HepG2 (cell line): ENCODE results near the gene TMEM116. TPM values are rescaled to one million over a fixed set of nuclear protein-coding genes. Genes with fewer than 3 reads are reported as not detected.

Experiments
- ATAC-seq: fragments of 200-7000 bp; cut with Tn5 transposase; 3 replicates; pipeline ENCODE4 v1.9.1; 2020; ENCODE audit warnings: mild to moderate bottlenecking, moderate library complexity
- BruUV-seq: library from RNA; stranded (reverse); fragments of 400-500 nt; replicated peaks from 2 replicates; lab custom pipeline; 2021; lab: Mats Ljungman, UMichigan
- CTCF ChIA-PET: fragments of 300-600 bp; formaldehyde crosslinking; extraction: SDS; loops from one replicate; lab custom pipeline; 2021; ENCODE audit warnings: low total read pairs, inconsistent platforms, low intra/inter-chr PET ratio; lab: Yijun Ruan, JAX
- POLR2A ChIA-PET: fragments of 350-600 bp; sonication (Branson Sonifier 250); formaldehyde crosslinking; loops from one replicate; lab custom pipeline; 2020; ENCODE audit warnings: antibody characterized with exemption, inconsistent platforms; lab: Yijun Ruan, JAX
- DNase-seq: peaks from one replicate; pipeline ENCODE4 v3.0.0-alpha.2; 2015; ENCODE audit warnings: low spot score
- FAIRE-seq: peaks from 3 replicates; lab custom pipeline; 2011; peaks lifted over from hg19 to GRCh38; lab: Jason Lieb, UNC
- H2AFZ ChIP-seq: one replicate; pipeline ENCODE4 v1.6.1; 2011; ENCODE audit warnings: low read length, inconsistent platforms
- H3K27ac ChIP-seq: fragments of 300-600 bp; 3 replicates; pipeline ENCODE4 v1.8.0; 2011; ENCODE audit warnings: mixed run types, mild to moderate bottlenecking, mixed read lengths, low read length, inconsistent platforms; ENCODE audit not compliant: insufficient read depth; ENCODE audit errors: extremely low read length
- H3K27me3 ChIP-seq, 2 experiments: fragments of 200-600 bp in 1 of 2; 2 replicates in 1 of 2; 3 replicates in 1 of 2; pipeline versions ENCODE4 v1.6.0 to v1.8.0; 2011; ENCODE audit warnings: low read length in 2 of 2, mild to moderate bottlenecking in 2 of 2, moderate library complexity in 2 of 2, inconsistent platforms in 1 of 2; ENCODE audit not compliant: insufficient read depth in 2 of 2, control insufficient read depth in 1 of 2
- H3K36me3 ChIP-seq, 2 experiments: fragments of 200-600 bp in 1 of 2; replicated peaks in 1 of 2; 2 replicates in 1 of 2; 3 replicates in 1 of 2; pipeline versions ENCODE4 v1.5.1 to v1.8.0; 2011; ENCODE audit warnings: low read length in 2 of 2, inconsistent platforms in 1 of 2; ENCODE audit not compliant: insufficient read depth in 2 of 2, control insufficient read depth in 1 of 2
- H3K4me1 ChIP-seq: 2 replicates; pipeline ENCODE4 v1.5.1; 2012; ENCODE audit warnings: low read length, inconsistent platforms; ENCODE audit not compliant: insufficient read depth
- H3K4me2 ChIP-seq: 2 replicates; pipeline ENCODE4 v1.6.0; 2011; ENCODE audit warnings: low read depth, low read length, inconsistent platforms
- H3K4me3 ChIP-seq, 3 experiments: fragments of 200-600 bp in 1 of 3; sonication (generic), shearing (Covaris generic) in 1 of 3; replicated peaks in 1 of 3; 2 replicates each; pipeline ENCODE4 v1.5.1; 2011 to 2016; ENCODE audit warnings: low read length in 3 of 3, inconsistent platforms in 2 of 3, low read depth in 2 of 3, mild to moderate bottlenecking in 2 of 3, control low read depth in 1 of 3, mixed read lengths in 1 of 3; ENCODE audit not compliant: insufficient read depth in 1 of 3
- H3K79me2 ChIP-seq: one replicate; pipeline ENCODE4 v1.6.1; 2011; ENCODE audit warnings: low read length, inconsistent platforms; ENCODE audit not compliant: insufficient read depth
- H3K9ac ChIP-seq: 2 replicates; pipeline ENCODE4 v1.6.0; 2011; ENCODE audit warnings: mild to moderate bottlenecking, low read depth, low read length, inconsistent platforms; ENCODE audit not compliant: insufficient read depth
- H3K9me3 ChIP-seq: 2 replicates; pipeline ENCODE4 v1.5.1; 2012; ENCODE audit warnings: mild to moderate bottlenecking, low read length
- H4K20me1 ChIP-seq: 2 replicates; pipeline ENCODE4 v1.6.0; 2011; ENCODE audit warnings: inconsistent platforms, mild to moderate bottlenecking, low read length, moderate library complexity; ENCODE audit not compliant: insufficient read depth
- BATF2 ChIP-seq: sonication (generic); formaldehyde crosslinking; IDR thresholded peaks from 2 replicates; pipeline ENCODE4 v1.8.0; 2022; ENCODE audit warnings: mild to moderate bottlenecking, missing genetic modification reagents, moderate library complexity
- CBX2 ChIP-seq, 2 experiments: fragments of 200-600 bp in 1 of 2; sonication (generic); formaldehyde crosslinking in 1 of 2; IDR thresholded peaks; 2 replicates each; pipeline versions ENCODE4 v1.7.0 to v1.8.1; 2018 to 2022; ENCODE audit warnings: low read depth in 2 of 2, low read length in 1 of 2, mild to moderate bottlenecking in 1 of 2, missing genetic modification reagents in 1 of 2
- HNRNPLL ChIP-seq: fragments of 200-400 bp; formaldehyde crosslinking; IDR thresholded peaks from 2 replicates; pipeline ENCODE4 v1.6.1; 2017; ENCODE audit warnings: mild to moderate bottlenecking, low read depth, low read length; ENCODE audit not compliant: poor library complexity, severe bottlenecking
- HOXA9 ChIP-seq: sonication (generic); formaldehyde crosslinking; IDR thresholded peaks from 2 replicates; pipeline ENCODE4 v1.8.1; 2022; ENCODE audit warnings: missing genetic modification reagents, mild to moderate bottlenecking, moderate library complexity, borderline replicate concordance
- JUND ChIP-seq: sonication (generic); formaldehyde crosslinking; IDR thresholded peaks from 2 replicates; pipeline ENCODE4 v1.8.0; 2022; ENCODE audit warnings: mild to moderate bottlenecking, missing genetic modification reagents
- MEIS1 ChIP-seq: sonication (generic); formaldehyde crosslinking; IDR thresholded peaks from 2 replicates; pipeline ENCODE4 v1.9.0; 2021; ENCODE audit warnings: mild to moderate bottlenecking, missing genetic modification reagents, moderate library complexity, borderline replicate concordance
- RNF2 ChIP-seq: fragments of 450-650 bp; conservative IDR thresholded peaks from 2 replicates; pipeline ENCODE4 v1.6.1; 2016; ENCODE audit warnings: low read depth
- SNAI1 ChIP-seq: sonication (generic); formaldehyde crosslinking; IDR thresholded peaks from 2 replicates; pipeline ENCODE4 v1.5.0; 2020; ENCODE audit warnings: mild to moderate bottlenecking, missing genetic modification reagents, borderline replicate concordance
- YEATS2 ChIP-seq: sonication (generic); formaldehyde crosslinking; IDR thresholded peaks from 2 replicates; pipeline ENCODE4 v1.4.0; 2020; ENCODE audit warnings: missing genetic modification reagents, borderline replicate concordance
- ZNF382 ChIP-seq: sonication (generic); formaldehyde crosslinking; IDR thresholded peaks from 2 replicates; pipeline ENCODE4 v1.5.0; 2020; ENCODE audit warnings: missing genetic modification reagents, mild to moderate bottlenecking, borderline replicate concordance
- ZNF564 ChIP-seq: sonication (generic); formaldehyde crosslinking; IDR thresholded peaks from 2 replicates; pipeline ENCODE4 v1.8.1; 2023; ENCODE audit warnings: mild to moderate bottlenecking, missing genetic modification reagents
- in situ Hi-C: cut with HindIII; loops from 2 replicates; pipeline ENCODE4 v1.10.0; 2017; ENCODE audit warnings: low pct_unique_long_range_greater_than_20kb; ENCODE audit not compliant: extremely low pct_ligation_motif_present
- intact Hi-C: fragments of 100-400 bp; cut with micrococcal nuclease; formaldehyde crosslinking; loops from one replicate; pipeline ENCODE4 v1.10.0; 2022; ENCODE audit not compliant: unreplicated experiment
- polyA plus RNA-seq, 8 experiments: library from polyadenylated mRNA; depleted of rRNA in 3 of 8; stranded (reverse) in 7 of 8; unstranded in 1 of 8; fragments of >200 nt; fragmentation: Illumina TruSeq in 4 of 8; extraction: Trizol in 4 of 8; gene quantifications; 2 replicates each; pipeline versions ENCODE4 v1.2.1 to v1.2.3, GENCODE V29; 2011 to 2016; ENCODE audit warnings: low read depth in 4 of 8, missing spikeins in 1 of 8, mixed read lengths in 1 of 8; ENCODE audit not compliant: insufficient read depth in 1 of 8
- total RNA-seq, 5 experiments: library from RNA; depleted of rRNA; stranded (reverse); fragments of >200 nt; fragmentation: Illumina TruSeq; extraction: Trizol; gene quantifications; 2 replicates each; pipeline ENCODE4 v1.2.3, GENCODE V29; 2016; ENCODE audit warnings: low read depth in 1 of 5

TMEM116 gene
- total and polyA plus RNA-seq, 2 of the 13 experiments (the other 11 are each of a cell fraction or from before 2014, with no cell fraction given) = 14.0 to 17.8 TPM

- TF ChIP-seq SNAI1 (CRISPR knock-in tag) (no peak), RNF2 (no peak), MEIS1 (no peak), ZNF382 (no peak), HNRNPLL (no peak), HOXA9 (CRISPR knock-in tag) (no peak)
Measured at GRCh38 chr12:111980598-111980997, 32.4 kb downstream of the TMEM116 start (continued).

GRCh38 chr12:111978545-111978944 lies 34.4 kb downstream of the TMEM116 start:
- Histone ChIP-seq H3K9ac (no peak overlapping the region), H3K4me1 (peaks cover 10% of the 10 kb centered on the region), H4K20me1 (no peaks in the 10 kb centered on the region), H3K27me3 (no peaks in the 10 kb centered on the region; a peak in 1 of 5 replicates), H3K27ac (no peak overlapping the region), H3K4me2 (no peak overlapping the region), H2AFZ (no peak overlapping the region), H3K36me3 (no peaks in the 10 kb centered on the region), H3K4me3 (no peak overlapping the region), H3K9me3 (no peaks in the 10 kb centered on the region), H3K79me2 (no peaks in the 10 kb centered on the region)
- ATAC-seq = no peak
- intact Hi-C loops = no loop called here
- no TSS peak for BruUV-seq
- FAIRE-seq = no peak
- ChIA-PET POLR2A (no interaction called here), CTCF (no interaction called here)
- in situ Hi-C loops = no loop called here
- no peak for DNase-seq
- TF ChIP-seq YEATS2 = no peak
- TF ChIP-seq ZNF564 (CRISPR knock-in tag) = no peak
- TF ChIP-seq JUND (CRISPR knock-in tag) = no peak
- TF ChIP-seq CBX2 (IDR thresholded peaks at IDR 0.05; ENCODE audit: low read depth, low read length) = no peak
- TF ChIP-seq CBX2 (CRISPR knock-in tag; IDR thresholded peaks at IDR 0.05; ENCODE audit: low read depth) = no peak
- no peak for TF ChIP-seq BATF2 (CRISPR knock-in tag)
